GM18951 (cell line): ENCODE measurements around the gene CIB2.

Experiments used
- POLR2A ChIP-seq: IDR thresholded peaks from 4 replicates; pipeline ENCODE4 v1.6.1; 2011; ENCODE audit warnings: mild to moderate bottlenecking; ENCODE audit not compliant: insufficient read length, insufficient read depth; ENCODE audit errors: extremely low read depth
- in situ Hi-C: fragments of 300-500 bp; cut with MboI; formaldehyde crosslinking; loops from one replicate; pipeline ENCODE4 v1.12.0; 2022; ENCODE audit warnings: low sequenced_read_pairs, mixed read lengths, inconsistent platforms; ENCODE audit not compliant: unreplicated experiment

CIB2 gene

GRCh38 chr15:78142332-78142731 lies 11.1 kb upstream of the CIB2 start:
- TF ChIP-seq POLR2A, result no peak
- in situ Hi-C loops, result no loop called here

- no peak for TF ChIP-seq POLR2A
- in situ Hi-C loops, result no loop called here
These were observed 9.0 kb upstream of the CIB2 start for GRCh38 chr15:78140292-78140691.

GRCh38 chr15:78139578-78139977 lies 8.3 kb upstream of the CIB2 start:
- in situ Hi-C loops, result no loop called here
- TF ChIP-seq POLR2A, result no peak

- TF ChIP-seq POLR2A, result no peak
- in situ Hi-C loops, result no loop called here
These were observed 2.6 kb upstream of the CIB2 start for GRCh38 chr15:78133801-78134200.

- TF ChIP-seq POLR2A, result no peak
- in situ Hi-C loops, result no loop called here
These were observed 565 bp downstream of the CIB2 start for GRCh38 chr15:78130466-78131294.

GRCh38 chr15:78129751-78130287 lies 1.4 kb downstream of the CIB2 start:
- in situ Hi-C loops, result no loop called here
- no peak for TF ChIP-seq POLR2A

- no peak for TF ChIP-seq POLR2A
- in situ Hi-C loops, result no loop called here
These were observed 2.0 kb downstream of the CIB2 start for GRCh38 chr15:78129077-78129750.

- in situ Hi-C loops, result no loop called here
- no peak for TF ChIP-seq POLR2A
These were observed 3.4 kb downstream of the CIB2 start for GRCh38 chr15:78127882-78128281.

GRCh38 chr15:78125267-78125666 lies 6.0 kb downstream of the CIB2 start:
- in situ Hi-C loops, result no loop called here
- no peak for TF ChIP-seq POLR2A

GRCh38 chr15:78120523-78120922 lies 10.7 kb downstream of the CIB2 start:
- no peak for TF ChIP-seq POLR2A
- in situ Hi-C loops, result no loop called here

GRCh38 chr15:78112551-78112950 lies 18.7 kb downstream of the CIB2 start:
- in situ Hi-C loops, result loop anchor here (5.0 to 10.0 kb wide), 3 partner anchors 85 to 145 kb away; partner anchors contain the start of gene ACSBG1
- TF ChIP-seq POLR2A, result no peak

- in situ Hi-C loops, result loop anchor here (5.0 to 10.0 kb wide), 3 partner anchors 86 to 144 kb away; partner anchors contain the start of gene ACSBG1
- TF ChIP-seq POLR2A, result no peak
These were observed 19.5 kb downstream of the CIB2 start for GRCh38 chr15:78111788-78112187.

- in situ Hi-C loops, result loop anchor here (5.0 to 10.0 kb wide), 3 partner anchors 86 to 144 kb away; partner anchors contain the start of gene ACSBG1
- TF ChIP-seq POLR2A, result no peak
These were observed 20.2 kb downstream of the CIB2 start for GRCh38 chr15:78110916-78111475.
